Measurements from ENCODE around the gene TMTC2. TPM values are rescaled to one million over a fixed set of nuclear protein-coding genes. Genes with fewer than 3 reads are reported as not detected.

Gene TMTC2
- total and polyA plus RNA-seq, 10 of the 15 experiments (the other 5 are each of a cell fraction or from before 2014, with no cell fraction given) = 0.14 to 9.7 (median 1.2) TPM

GRCh38 chr12:82666830-82667229, 19.9 kb upstream of the TMTC2 start:
- in situ Hi-C loops (cut with MboI) (no loop called here), intact Hi-C loops (cut with micrococcal nuclease; ENCODE audit: unreplicated experiment) (no loop called here)
- ChIA-PET RAD21 (ENCODE audit: unreplicated experiment) (no interaction called here), POLR2A (no interaction called here), CTCF (interaction anchor here (3.9 kb wide), 1 partner anchor 19 kb away, joined by 14 read pairs; no protein-coding TSS in a partner anchor), SMC1A (ENCODE audit: uncharacterized antibody, unreplicated experiment) (no interaction called here)
- Histone ChIP-seq H3K27ac (ENCODE audit: control insufficient read depth, insufficient read depth) (no peak overlapping the region), H3K27me3 (replicated peaks in 1 of 2; ENCODE audit: control insufficient read depth in 2 of 2, insufficient read depth in 2 of 2, low read length in 1 of 2) (no peaks in the 10 kb centered on the region), H3K4me1 (ENCODE audit: control insufficient read depth, insufficient read depth, low read length) (no peaks in the 10 kb centered on the region), H4K20me1 (ENCODE audit: control insufficient read depth, insufficient read depth) (no peaks in the 10 kb centered on the region), H3K9ac (ENCODE audit: control insufficient read depth, insufficient read depth, low read length) (no peak overlapping the region), H2AFZ (ENCODE audit: control insufficient read depth, low read depth, low read length) (no peak overlapping the region), H3K9me3 (replicated peaks; ENCODE audit: control insufficient read depth, insufficient read depth, low read length) (no peaks in the 10 kb centered on the region), H3K36me3 (ENCODE audit: control insufficient read depth in 2 of 2, insufficient read depth in 2 of 2, low read length in 1 of 2) (no peaks in the 10 kb centered on the region), H3K79me2 (ENCODE audit: control insufficient read depth, insufficient read depth, low read length) (no peaks in the 10 kb centered on the region), H3K4me2 (ENCODE audit: control insufficient read depth, insufficient read depth) (no peak overlapping the region), H3K4me3 (no peak overlapping the region)
- no peak for DNase-seq (ENCODE audit: low read depth, low spot score)
- no peak; the same call in 2 of the 3 replicates for ATAC-seq
- WGBS (ENCODE audit: insufficient coverage, insufficient replicate concordance, low lambda C conversion rate, missing lambda C conversion rate) = 0% methylated on average over 1 of the region's 1 CpG
- no peak for TF ChIP-seq PKNOX1 (IDR thresholded peaks at IDR 0.05)
- no peak for TF ChIP-seq EGR1 (IDR thresholded peaks at IDR 0.05; ENCODE audit: borderline replicate concordance in 1 of 2, low read depth in 2 of 2, low read length in 2 of 2)
- no peak for TF ChIP-seq MEF2B (IDR thresholded peaks at IDR 0.05; ENCODE audit: partially characterized antibody, poor library complexity, severe bottlenecking)
- no peak for TF ChIP-seq BHLHE40 (IDR thresholded peaks at IDR 0.05; ENCODE audit: borderline replicate concordance in 1 of 2, low read depth in 2 of 2, low read length in 1 of 2)
- TF ChIP-seq MTA2 (IDR thresholded peaks at IDR 0.05; ENCODE audit: low read depth) = no peak
- TF ChIP-seq GABPA (IDR thresholded peaks at IDR 0.05; ENCODE audit: low read depth) = no peak
- TF ChIP-seq ZBTB40 (IDR thresholded peaks at IDR 0.05; ENCODE audit: borderline replicate concordance) = no peak
- TF ChIP-seq FOXM1 (IDR thresholded peaks at IDR 0.05; ENCODE audit: low read depth, low read length) = no peak
- TF ChIP-seq PAX5 (IDR thresholded peaks at IDR 0.05; ENCODE audit: borderline replicate concordance, low read depth, low read length) = no peak
- no peak for FAIRE-seq
- BruUV-seq (replicated peaks) = no TSS peak

Measured in GM12878 (cell line).